HUES6 (cell line): ENCODE data around the gene PGA3.
"Not testable (repeated sequence)": the region's sequence is repeated elsewhere in the genome, so short reads cannot be mapped to it uniquely, and the experiment has no call there.

Source experiments
- H3K27ac ChIP-seq: 2 replicates; pipeline ENCODE4 v1.7.0; 2013; ENCODE audit warnings: low read depth, mild to moderate bottlenecking, low read length, inconsistent platforms
- H3K27me3 ChIP-seq: 2 replicates; pipeline ENCODE4 v1.6.1; 2013; ENCODE audit warnings: low read length; ENCODE audit not compliant: control insufficient read depth, insufficient read depth
- H3K36me3 ChIP-seq: 2 replicates; pipeline ENCODE4 v1.6.1; 2013; ENCODE audit warnings: low read length; ENCODE audit not compliant: control insufficient read depth, insufficient read depth
- H3K4me1 ChIP-seq: 2 replicates; pipeline ENCODE4 v1.6.1; 2013; ENCODE audit warnings: low read length; ENCODE audit not compliant: control insufficient read depth, insufficient read depth
- H3K4me3 ChIP-seq: 2 replicates; pipeline ENCODE4 v1.5.1; 2013; ENCODE audit warnings: low read depth, low read length
- H3K9ac ChIP-seq: one replicate; pipeline ENCODE4 v1.6.1; 2013; ENCODE audit warnings: mild to moderate bottlenecking, low read length
- H3K9me3 ChIP-seq: 2 replicates; pipeline ENCODE4 v1.6.1; 2013; ENCODE audit warnings: low read depth, low read length; ENCODE audit not compliant: control insufficient read depth, insufficient read depth

Gene PGA3

GRCh38 chr11:61210629-61211028 lies 7.3 kb downstream of the PGA3 start:
- not testable (repeated sequence) for H3K9me3 ChIP-seq, H3K9ac ChIP-seq, H3K27me3 ChIP-seq, H3K36me3 ChIP-seq, H3K4me3 ChIP-seq, H3K27ac ChIP-seq, H3K4me1 ChIP-seq

- H3K27me3 ChIP-seq, H3K36me3 ChIP-seq, H3K4me3 ChIP-seq, H3K27ac ChIP-seq, H3K4me1 ChIP-seq, H3K9ac ChIP-seq, H3K9me3 ChIP-seq: not testable (repeated sequence)
These were observed 8.1 kb downstream of the PGA3 start for GRCh38 chr11:61211327-61211952.

- H3K4me3 ChIP-seq, H3K4me1 ChIP-seq, H3K9me3 ChIP-seq, H3K27ac ChIP-seq, H3K36me3 ChIP-seq, H3K27me3 ChIP-seq, H3K9ac ChIP-seq: not testable (repeated sequence)
These were observed 8.9 kb downstream of the PGA3 start for GRCh38 chr11:61212202-61212601.

GRCh38 chr11:61213711-61214324 lies 10.5 kb downstream of the PGA3 start:
- not testable (repeated sequence) for H3K4me3 ChIP-seq, H3K4me1 ChIP-seq, H3K27me3 ChIP-seq, H3K36me3 ChIP-seq, H3K9me3 ChIP-seq, H3K9ac ChIP-seq, H3K27ac ChIP-seq

- H3K36me3 ChIP-seq, H3K4me3 ChIP-seq, H3K4me1 ChIP-seq, H3K9ac ChIP-seq, H3K27ac ChIP-seq, H3K27me3 ChIP-seq, H3K9me3 ChIP-seq: not testable (repeated sequence)
These were observed 15.0 kb downstream of the PGA3 start for GRCh38 chr11:61218306-61218705.

GRCh38 chr11:61219016-61219415 lies 15.7 kb downstream of the PGA3 start:
- not testable (repeated sequence) for H3K4me3 ChIP-seq, H3K36me3 ChIP-seq, H3K27ac ChIP-seq, H3K27me3 ChIP-seq, H3K9me3 ChIP-seq, H3K4me1 ChIP-seq, H3K9ac ChIP-seq

GRCh38 chr11:61222047-61222446 lies 18.7 kb downstream of the PGA3 start, which contains the start of gene PGA4:
Gene PGA4 (plus strand): TSS chr11:61222347. CDS start chr11:61222401, 54 bp downstream.
- H3K9me3 ChIP-seq, H3K27me3 ChIP-seq, H3K36me3 ChIP-seq, H3K27ac ChIP-seq, H3K9ac ChIP-seq, H3K4me1 ChIP-seq, H3K4me3 ChIP-seq: not testable (repeated sequence)

- H3K27me3 ChIP-seq, H3K27ac ChIP-seq, H3K4me3 ChIP-seq, H3K9me3 ChIP-seq, H3K36me3 ChIP-seq, H3K9ac ChIP-seq, H3K4me1 ChIP-seq: not testable (repeated sequence)
These were observed 19.4 kb downstream of the PGA3 start for GRCh38 chr11:61222692-61223091.

GRCh38 chr11:61226457-61227137 lies 23.3 kb downstream of the PGA3 start:
- not testable (repeated sequence) for H3K27ac ChIP-seq, H3K27me3 ChIP-seq, H3K9me3 ChIP-seq, H3K4me3 ChIP-seq, H3K36me3 ChIP-seq, H3K4me1 ChIP-seq, H3K9ac ChIP-seq

GRCh38 chr11:61229458-61229857 lies 26.1 kb downstream of the PGA3 start:
- not testable (repeated sequence) for H3K9me3 ChIP-seq, H3K4me3 ChIP-seq, H3K27me3 ChIP-seq, H3K4me1 ChIP-seq, H3K27ac ChIP-seq, H3K9ac ChIP-seq, H3K36me3 ChIP-seq

GRCh38 chr11:61231033-61231432 lies 27.7 kb downstream of the PGA3 start:
- H3K9me3 ChIP-seq, H3K4me3 ChIP-seq, H3K27me3 ChIP-seq, H3K27ac ChIP-seq, H3K4me1 ChIP-seq, H3K9ac ChIP-seq, H3K36me3 ChIP-seq: not testable (repeated sequence)
